GM23338 (cell line): Measurements from ENCODE around the gene KIAA0753.

Experiments used
- CREB1 ChIP-seq: fragments of 250-450 bp; sonication (Bioruptor Pico); IDR thresholded peaks from 2 replicates; pipeline ENCODE4 v1.5.0; 2020; ENCODE audit warnings: low read depth, mild to moderate bottlenecking, moderate library complexity
- EZH2 ChIP-seq: fragments of 200-600 bp; sonication (generic); IDR thresholded peaks from one replicate; pipeline ENCODE4 v1.8.0; 2017; ENCODE audit warnings: antibody characterized with exemption, mild to moderate bottlenecking, low read depth; ENCODE audit not compliant: unreplicated experiment
- EZH2phosphoT487 ChIP-seq: fragments of 200-600 bp; sonication (generic); IDR thresholded peaks from one replicate; pipeline ENCODE4 v1.8.1; 2018; ENCODE audit warnings: antibody characterized with exemption; ENCODE audit not compliant: unreplicated experiment
- JUNB ChIP-seq: IDR thresholded peaks from one replicate; pipeline ENCODE4 v1.6.1; 2016; ENCODE audit warnings: antibody characterized with exemption; ENCODE audit not compliant: unreplicated experiment
- POLR2AphosphoS5 ChIP-seq: IDR thresholded peaks from 2 replicates; pipeline ENCODE4 v1.6.1; 2016; ENCODE audit warnings: antibody characterized with exemption, low read depth
- TF ChIP-seq, protein P1 (sequence below), 2 experiments: fragments of 200-600 bp in 1 of 2; sonication (generic) in 1 of 2; conservative IDR thresholded peaks; 2 replicates each; pipeline versions ENCODE4 v1.5.1 to v1.6.1; 2016 to 2017; ENCODE audit warnings: antibody characterized with exemption in 2 of 2, low read depth in 2 of 2, mild to moderate bottlenecking in 2 of 2, moderate library complexity in 1 of 2
- TF ChIP-seq, protein P2 (sequence below): IDR thresholded peaks from one replicate; pipeline ENCODE4 v1.6.1; 2018; ENCODE audit warnings: antibody characterized with exemption; ENCODE audit not compliant: unreplicated experiment

DNA sequence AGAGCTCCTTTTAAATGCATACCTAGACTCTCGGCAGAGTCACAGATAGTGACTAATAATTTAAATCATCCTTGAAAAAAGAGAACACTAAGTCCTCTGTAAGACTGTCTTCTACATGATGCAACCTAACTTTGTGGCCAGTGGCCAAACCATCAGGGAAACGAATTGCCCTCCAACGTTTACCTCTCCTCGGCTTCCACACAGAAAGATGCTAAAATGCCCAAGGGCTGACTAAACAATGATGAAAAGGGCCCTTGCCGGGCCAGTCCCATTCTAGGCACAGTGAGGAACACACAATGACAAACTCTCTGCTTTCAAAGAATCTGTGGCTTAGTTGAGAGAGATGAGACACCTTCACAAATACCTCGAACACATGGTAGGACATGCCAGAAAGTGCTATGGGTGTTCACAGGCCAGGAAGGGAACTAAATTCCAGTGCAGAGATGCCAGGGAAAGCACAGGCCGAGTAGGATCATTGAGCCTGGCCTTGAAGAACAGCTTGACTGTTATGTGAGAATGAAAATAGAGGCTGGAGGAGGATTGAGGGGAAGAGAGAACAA, 48.8 kb downstream of the KIAA0753 start:
- TF ChIP-seq, protein P1, sequence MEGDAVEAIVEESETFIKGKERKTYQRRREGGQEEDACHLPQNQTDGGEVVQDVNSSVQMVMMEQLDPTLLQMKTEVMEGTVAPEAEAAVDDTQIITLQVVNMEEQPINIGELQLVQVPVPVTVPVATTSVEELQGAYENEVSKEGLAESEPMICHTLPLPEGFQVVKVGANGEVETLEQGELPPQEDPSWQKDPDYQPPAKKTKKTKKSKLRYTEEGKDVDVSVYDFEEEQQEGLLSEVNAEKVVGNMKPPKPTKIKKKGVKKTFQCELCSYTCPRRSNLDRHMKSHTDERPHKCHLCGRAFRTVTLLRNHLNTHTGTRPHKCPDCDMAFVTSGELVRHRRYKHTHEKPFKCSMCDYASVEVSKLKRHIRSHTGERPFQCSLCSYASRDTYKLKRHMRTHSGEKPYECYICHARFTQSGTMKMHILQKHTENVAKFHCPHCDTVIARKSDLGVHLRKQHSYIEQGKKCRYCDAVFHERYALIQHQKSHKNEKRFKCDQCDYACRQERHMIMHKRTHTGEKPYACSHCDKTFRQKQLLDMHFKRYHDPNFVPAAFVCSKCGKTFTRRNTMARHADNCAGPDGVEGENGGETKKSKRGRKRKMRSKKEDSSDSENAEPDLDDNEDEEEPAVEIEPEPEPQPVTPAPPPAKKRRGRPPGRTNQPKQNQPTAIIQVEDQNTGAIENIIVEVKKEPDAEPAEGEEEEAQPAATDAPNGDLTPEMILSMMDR (conservative IDR thresholded peaks at IDR 0.05; ENCODE audit: low read depth in 2 of 2), result no peak
- no peak for TF ChIP-seq EZH2phosphoT487
- no peak for TF ChIP-seq EZH2
- TF ChIP-seq CREB1 (CRISPR knock-in tag), result no peak
- no peak for TF ChIP-seq POLR2AphosphoS5
- TF ChIP-seq, protein P2, sequence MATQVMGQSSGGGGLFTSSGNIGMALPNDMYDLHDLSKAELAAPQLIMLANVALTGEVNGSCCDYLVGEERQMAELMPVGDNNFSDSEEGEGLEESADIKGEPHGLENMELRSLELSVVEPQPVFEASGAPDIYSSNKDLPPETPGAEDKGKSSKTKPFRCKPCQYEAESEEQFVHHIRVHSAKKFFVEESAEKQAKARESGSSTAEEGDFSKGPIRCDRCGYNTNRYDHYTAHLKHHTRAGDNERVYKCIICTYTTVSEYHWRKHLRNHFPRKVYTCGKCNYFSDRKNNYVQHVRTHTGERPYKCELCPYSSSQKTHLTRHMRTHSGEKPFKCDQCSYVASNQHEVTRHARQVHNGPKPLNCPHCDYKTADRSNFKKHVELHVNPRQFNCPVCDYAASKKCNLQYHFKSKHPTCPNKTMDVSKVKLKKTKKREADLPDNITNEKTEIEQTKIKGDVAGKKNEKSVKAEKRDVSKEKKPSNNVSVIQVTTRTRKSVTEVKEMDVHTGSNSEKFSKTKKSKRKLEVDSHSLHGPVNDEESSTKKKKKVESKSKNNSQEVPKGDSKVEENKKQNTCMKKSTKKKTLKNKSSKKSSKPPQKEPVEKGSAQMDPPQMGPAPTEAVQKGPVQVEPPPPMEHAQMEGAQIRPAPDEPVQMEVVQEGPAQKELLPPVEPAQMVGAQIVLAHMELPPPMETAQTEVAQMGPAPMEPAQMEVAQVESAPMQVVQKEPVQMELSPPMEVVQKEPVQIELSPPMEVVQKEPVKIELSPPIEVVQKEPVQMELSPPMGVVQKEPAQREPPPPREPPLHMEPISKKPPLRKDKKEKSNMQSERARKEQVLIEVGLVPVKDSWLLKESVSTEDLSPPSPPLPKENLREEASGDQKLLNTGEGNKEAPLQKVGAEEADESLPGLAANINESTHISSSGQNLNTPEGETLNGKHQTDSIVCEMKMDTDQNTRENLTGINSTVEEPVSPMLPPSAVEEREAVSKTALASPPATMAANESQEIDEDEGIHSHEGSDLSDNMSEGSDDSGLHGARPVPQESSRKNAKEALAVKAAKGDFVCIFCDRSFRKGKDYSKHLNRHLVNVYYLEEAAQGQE, result no peak
- no peak for TF ChIP-seq JUNB
